Hepatocyte (in vitro differentiated cells): ENCODE measurements around the gene SNW1. TPM values are rescaled to one million over a fixed set of nuclear protein-coding genes. Genes with fewer than 3 reads are reported as not detected.

Experiments
- DNase-seq: peaks from one replicate; pipeline ENCODE4 v3.0.0-alpha.2; 2016; ENCODE audit warnings: low spot score
- H2AFZ ChIP-seq: fragments of 200-600 bp; sonication (generic); 2 replicates; pipeline ENCODE4 v1.6.0; 2016; ENCODE audit warnings: antibody characterized with exemption, mild to moderate bottlenecking
- H3K27ac ChIP-seq: fragments of 200-600 bp; sonication (generic); 2 replicates; pipeline ENCODE4 v1.5.1; 2016; ENCODE audit warnings: mild to moderate bottlenecking
- H3K27me3 ChIP-seq: fragments of 200-600 bp; sonication (generic); 2 replicates; pipeline ENCODE4 v1.6.1; 2016
- H3K36me3 ChIP-seq: fragments of 200-600 bp; sonication (generic); replicated peaks from 2 replicates; pipeline ENCODE4 v1.5.1; 2016; ENCODE audit warnings: low read depth; ENCODE audit not compliant: insufficient read depth
- H3K4me1 ChIP-seq: fragments of 200-600 bp; sonication (generic); 2 replicates; pipeline ENCODE4 v1.5.1; 2016; ENCODE audit warnings: mild to moderate bottlenecking, moderate library complexity; ENCODE audit not compliant: insufficient read depth
- H3K4me2 ChIP-seq: fragments of 200-600 bp; sonication (generic); 2 replicates; pipeline ENCODE4 v1.6.0; 2016
- H3K4me3 ChIP-seq: fragments of 200-600 bp; sonication (generic); 2 replicates; pipeline ENCODE4 v1.5.1; 2016; ENCODE audit warnings: mild to moderate bottlenecking
- H3K79me2 ChIP-seq: fragments of 200-600 bp; sonication (generic); 2 replicates; pipeline ENCODE4 v1.6.0; 2017; ENCODE audit warnings: mild to moderate bottlenecking
- H3K9me2 ChIP-seq: fragments of 200-600 bp; sonication (generic); replicated peaks from 2 replicates; pipeline ENCODE4 v1.6.0; 2017; ENCODE audit warnings: mild to moderate bottlenecking; ENCODE audit not compliant: insufficient read depth
- H3K9me3 ChIP-seq: fragments of 200-600 bp; sonication (generic); 2 replicates; pipeline ENCODE4 v1.5.1; 2016; ENCODE audit warnings: low read depth, mild to moderate bottlenecking
- H4K20me1 ChIP-seq: fragments of 200-600 bp; sonication (generic); 2 replicates; pipeline ENCODE4 v1.6.0; 2016; ENCODE audit warnings: mild to moderate bottlenecking; ENCODE audit not compliant: insufficient read depth, poor library complexity, severe bottlenecking
- EZH2 ChIP-seq: fragments of 200-600 bp; sonication (generic); IDR thresholded peaks from 2 replicates; pipeline ENCODE4 v1.6.1; 2016; ENCODE audit warnings: antibody characterized with exemption, mild to moderate bottlenecking, borderline replicate concordance
- EZH2phosphoT487 ChIP-seq: fragments of 200-600 bp; sonication (generic); IDR thresholded peaks from one replicate; pipeline ENCODE4 v1.6.1; 2018; ENCODE audit warnings: antibody characterized with exemption, mild to moderate bottlenecking, low read depth, moderate library complexity; ENCODE audit not compliant: unreplicated experiment, severe bottlenecking
- WGBS: methylation state at CpG from one replicate; pipeline ENCODE4 v1.1.6; 2016; ENCODE audit warnings: low lambda C conversion rate; ENCODE audit errors: missing lambda C conversion rate; 5-methylcytosine and 5-hydroxymethylcytosine counted together
- polyA plus RNA-seq: library from polyadenylated mRNA; unstranded; fragments of >200 nt; fragmentation: Nextera tagmentation; extraction: Ambion mirVana; gene quantifications from 2 replicates; pipeline ENCODE4 v1.2.1, GENCODE V29; 2016
- total RNA-seq: library from RNA; depleted of rRNA; stranded (reverse); fragments of >200 nt; gene quantifications from 2 replicates; pipeline ENCODE4 v1.2.3, GENCODE V29; 2014
- TF ChIP-seq, protein P1 (sequence below): fragments of 200-600 bp; sonication (generic); IDR thresholded peaks from 2 replicates; pipeline ENCODE4 v1.5.1; 2016; ENCODE audit warnings: antibody characterized with exemption, mild to moderate bottlenecking; ENCODE audit not compliant: poor library complexity

The SNW1 gene
- total and polyA plus RNA-seq, 2 experiments from 2014 or later = 47.7 to 54.0 TPM

GRCh38 chr14:77707355-77707723 is 53.6 kb downstream of the SNW1 start:
- peak overlapping the region; percentile 95 for H2AFZ ChIP-seq
- H3K4me2 ChIP-seq = peak overlapping the region; percentile 95
- H3K27me3 ChIP-seq = no peaks in the 10 kb centered on the region
- peaks cover 17% of the 10 kb centered on the region for H4K20me1 ChIP-seq
- H3K4me3 ChIP-seq = peak overlapping the region; percentile 97
- H3K79me2 ChIP-seq = peaks cover 79% of the 10 kb centered on the region
- under 1% methylated on average over 14 of the region's 14 CpGs for WGBS
- no peaks in the 10 kb centered on the region for H3K36me3 ChIP-seq
- peak overlapping the region; percentile 70 for H3K27ac ChIP-seq
- no peaks in the 10 kb centered on the region for H3K9me3 ChIP-seq
- no peaks in the 10 kb centered on the region for H3K9me2 ChIP-seq
- DNase-seq = peak; percentile 60
- H3K4me1 ChIP-seq = peaks cover 18% of the 10 kb centered on the region
- TF ChIP-seq, protein P1, sequence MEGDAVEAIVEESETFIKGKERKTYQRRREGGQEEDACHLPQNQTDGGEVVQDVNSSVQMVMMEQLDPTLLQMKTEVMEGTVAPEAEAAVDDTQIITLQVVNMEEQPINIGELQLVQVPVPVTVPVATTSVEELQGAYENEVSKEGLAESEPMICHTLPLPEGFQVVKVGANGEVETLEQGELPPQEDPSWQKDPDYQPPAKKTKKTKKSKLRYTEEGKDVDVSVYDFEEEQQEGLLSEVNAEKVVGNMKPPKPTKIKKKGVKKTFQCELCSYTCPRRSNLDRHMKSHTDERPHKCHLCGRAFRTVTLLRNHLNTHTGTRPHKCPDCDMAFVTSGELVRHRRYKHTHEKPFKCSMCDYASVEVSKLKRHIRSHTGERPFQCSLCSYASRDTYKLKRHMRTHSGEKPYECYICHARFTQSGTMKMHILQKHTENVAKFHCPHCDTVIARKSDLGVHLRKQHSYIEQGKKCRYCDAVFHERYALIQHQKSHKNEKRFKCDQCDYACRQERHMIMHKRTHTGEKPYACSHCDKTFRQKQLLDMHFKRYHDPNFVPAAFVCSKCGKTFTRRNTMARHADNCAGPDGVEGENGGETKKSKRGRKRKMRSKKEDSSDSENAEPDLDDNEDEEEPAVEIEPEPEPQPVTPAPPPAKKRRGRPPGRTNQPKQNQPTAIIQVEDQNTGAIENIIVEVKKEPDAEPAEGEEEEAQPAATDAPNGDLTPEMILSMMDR = peak; percentile 52
- TF ChIP-seq EZH2 = no peak

DNA sequence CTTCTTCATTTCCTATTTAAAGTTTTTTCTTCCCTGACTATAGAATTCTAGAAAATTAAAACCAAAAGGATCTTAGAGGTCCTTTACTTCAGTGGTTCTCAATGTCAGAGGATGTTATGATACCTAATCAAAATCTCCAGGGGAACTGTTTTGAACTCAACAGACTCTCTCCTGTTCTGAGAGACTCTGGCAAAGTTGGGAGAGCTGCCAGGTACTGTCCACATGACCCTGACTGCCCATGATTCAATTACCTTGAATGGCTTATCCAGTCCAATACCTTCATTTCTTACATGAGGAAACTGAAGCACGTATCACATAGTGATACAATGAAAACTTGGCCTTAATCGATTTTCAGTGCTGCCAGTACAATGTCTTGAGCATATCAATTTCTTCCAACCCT is 69.7 kb downstream of the SNW1 start:
- no peak for DNase-seq
- H3K27me3 ChIP-seq = no peaks in the 10 kb centered on the region
- H3K4me3 ChIP-seq = no peak overlapping the region
- no peak overlapping the region for H3K27ac ChIP-seq
- H3K9me3 ChIP-seq = no peaks in the 10 kb centered on the region
- H2AFZ ChIP-seq = no peak overlapping the region
- H3K79me2 ChIP-seq = no peaks in the 10 kb centered on the region
- H4K20me1 ChIP-seq = no peaks in the 10 kb centered on the region
- TF ChIP-seq, protein P1 = no peak
- TF ChIP-seq EZH2phosphoT487 = no peak
- no peak for TF ChIP-seq EZH2
- WGBS = 98% methylated on average over 2 of the region's 2 CpGs
- H3K4me2 ChIP-seq = no peak overlapping the region
- no peaks in the 10 kb centered on the region for H3K36me3 ChIP-seq
- H3K9me2 ChIP-seq = no peaks in the 10 kb centered on the region
- H3K4me1 ChIP-seq = no peaks in the 10 kb centered on the region

- Histone ChIP-seq H3K79me2 (no peaks in the 10 kb centered on the region), H3K27me3 (no peaks in the 10 kb centered on the region), H3K4me3 (no peak overlapping the region), H3K9me3 (no peaks in the 10 kb centered on the region), H4K20me1 (no peaks in the 10 kb centered on the region), H3K4me1 (peaks cover 6% of the 10 kb centered on the region), H3K27ac (peak overlapping the region; percentile 84), H3K4me2 (peak overlapping the region; percentile 37), H2AFZ (no peak overlapping the region), H3K36me3 (no peaks in the 10 kb centered on the region), H3K9me2 (no peaks in the 10 kb centered on the region)
- DNase-seq = no peak
- no peak for TF ChIP-seq EZH2phosphoT487
- no peak for TF ChIP-seq EZH2
- TF ChIP-seq, protein P1 = no peak
- WGBS = 43% methylated on average over 1 of the region's 1 CpG
Measured at GRCh38 chr14:77682158-77682553, 78.8 kb downstream of the SNW1 start.
